HG03135 (cell line): ENCODE data around the gene RBL1.
"Not testable (repeated sequence)": the region's sequence is repeated elsewhere in the genome, so short reads cannot be mapped to it uniquely, and the experiment has no call there.

ENCODE experiments used
- ATAC-seq: cut with Tn5 transposase; IDR thresholded peaks from one replicate; pipeline ENCODE4 v1.9.1; 2021; ENCODE audit warnings: mild to moderate bottlenecking, moderate library complexity; ENCODE audit not compliant: unreplicated experiment

Gene RBL1

GRCh38 chr20:36998652-36999051 is 97.1 kb downstream of the RBL1 start:
- ATAC-seq, result no peak

GRCh38 chr20:36997121-36997520 is 98.7 kb downstream of the RBL1 start:
- no peak for ATAC-seq

- not testable (repeated sequence) for ATAC-seq
These were observed 101.6 kb downstream of the RBL1 start for GRCh38 chr20:36994221-36994620.

GRCh38 chr20:36992802-36993334 is 102.9 kb downstream of the RBL1 start:
- no peak for ATAC-seq

DNA sequence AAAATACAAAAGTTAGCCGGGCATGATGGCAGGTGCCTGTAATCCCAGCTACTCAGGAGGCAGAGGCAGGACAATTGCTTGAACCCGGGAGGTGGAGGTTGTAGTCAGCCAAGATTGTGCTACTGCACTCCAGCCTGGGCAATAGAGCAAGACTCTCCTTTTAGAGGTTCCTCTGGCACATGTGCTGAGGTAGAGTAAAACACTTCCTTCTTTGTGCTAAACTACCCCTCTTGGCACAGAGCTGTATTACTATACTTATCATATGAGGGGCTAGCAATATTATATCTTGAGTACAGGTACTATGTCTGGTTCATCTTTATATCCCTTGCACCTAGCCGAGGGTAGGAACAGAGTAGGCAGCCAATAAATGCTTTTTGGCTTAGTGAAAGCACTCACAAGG is 104.1 kb downstream of the RBL1 start:
- ATAC-seq, result no peak

DNA sequence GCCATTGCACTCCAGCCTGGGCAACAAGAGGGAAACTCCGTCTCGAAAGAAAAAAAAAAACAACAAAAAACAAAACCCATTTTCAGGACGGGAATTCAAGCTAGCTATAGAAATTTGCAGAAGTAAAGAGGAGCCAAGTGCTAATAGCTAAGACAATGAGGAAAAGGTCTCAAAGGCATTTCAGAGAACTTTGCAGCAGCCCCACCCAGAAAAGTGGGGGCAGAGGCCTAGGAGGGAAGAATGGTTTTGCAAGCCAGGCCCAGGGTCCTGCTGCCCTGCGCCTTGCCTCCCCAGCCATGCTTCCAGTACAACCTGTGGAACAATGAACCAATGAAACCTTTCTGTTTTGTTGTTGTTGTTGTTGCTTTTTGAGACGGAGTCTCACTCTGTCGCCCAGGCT is 106.0 kb downstream of the RBL1 start:
- ATAC-seq, result no peak

DNA sequence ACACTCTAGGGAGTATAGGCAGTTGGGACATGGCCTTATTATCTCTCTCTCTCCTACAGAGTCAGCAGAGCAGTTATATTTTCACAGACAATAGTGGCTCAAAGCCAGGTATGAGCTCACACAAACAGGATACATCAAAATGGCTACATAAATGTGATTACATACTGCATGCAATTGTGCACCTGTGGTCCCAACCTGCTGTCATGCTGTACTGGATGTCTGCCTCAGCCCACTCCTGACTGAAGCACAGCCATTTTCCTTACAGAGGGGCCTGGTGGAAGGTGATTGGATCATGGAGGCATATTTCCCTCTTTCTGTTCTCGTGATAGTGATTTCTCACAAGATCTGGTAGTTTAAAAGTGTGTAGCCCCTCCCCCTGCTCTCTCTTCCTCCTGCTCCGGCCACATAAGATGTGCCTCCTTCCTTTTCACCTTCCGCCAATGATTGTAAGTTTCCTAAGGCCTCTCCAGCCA is 107.3 kb downstream of the RBL1 start:
- no peak for ATAC-seq

DNA sequence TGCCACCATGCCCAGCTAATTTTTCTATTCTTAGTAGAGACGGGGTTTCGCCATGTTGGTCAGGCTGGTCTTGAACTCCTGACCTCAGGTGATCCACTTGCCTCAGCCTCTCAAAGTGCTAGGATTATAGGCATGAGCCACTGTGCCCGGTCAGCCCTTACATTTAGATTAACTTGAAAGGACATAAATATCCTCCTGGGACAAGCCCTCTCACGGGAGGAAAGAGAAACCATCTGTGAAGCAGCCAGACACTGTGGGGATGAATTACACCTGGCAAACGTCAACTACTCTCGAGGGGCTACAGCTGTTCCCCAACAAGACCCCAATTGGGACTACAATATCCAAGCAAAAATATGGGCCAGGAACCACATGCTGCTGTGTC is 111.5 kb downstream of the RBL1 start:
- no peak for ATAC-seq

DNA sequence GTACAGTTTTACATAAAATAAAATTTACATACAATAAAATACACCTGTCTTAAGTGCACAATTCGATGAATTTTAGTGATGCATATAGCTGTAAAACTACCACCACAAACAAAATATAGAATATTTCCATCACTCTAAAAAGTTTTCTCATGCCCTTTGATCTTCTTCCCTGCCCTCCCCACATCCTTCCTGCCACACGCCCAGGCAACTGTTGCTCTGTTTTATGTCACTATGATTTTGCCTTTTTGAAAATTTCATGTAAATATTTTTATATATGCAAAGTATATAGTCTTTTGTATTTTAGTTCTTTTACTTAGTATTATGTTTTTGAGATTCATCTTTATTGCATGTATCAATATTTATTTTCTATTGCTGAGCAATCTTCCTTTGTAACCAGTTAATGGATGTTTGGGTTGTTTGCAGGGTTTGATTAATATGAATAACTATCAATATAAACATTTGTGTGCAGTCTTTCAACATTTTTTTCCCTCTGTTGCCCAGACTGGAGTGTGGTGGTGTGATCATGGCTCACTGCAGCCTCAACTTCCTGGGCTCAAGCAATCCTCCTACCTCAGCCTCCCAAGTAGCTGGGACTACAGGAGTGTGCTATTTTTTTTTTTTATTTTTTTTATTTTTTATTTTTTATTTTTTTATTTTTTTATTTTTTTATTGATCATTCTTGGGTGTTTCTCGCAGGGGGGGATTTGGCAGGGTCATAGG is 120.5 kb downstream of the RBL1 start:
- ATAC-seq, result no peak

GRCh38 chr20:36974660-36975059 is 121.1 kb downstream of the RBL1 start:
- ATAC-seq, result no peak

- ATAC-seq, result no peak
These were observed 124.7 kb downstream of the RBL1 start for GRCh38 chr20:36971103-36971502.

DNA sequence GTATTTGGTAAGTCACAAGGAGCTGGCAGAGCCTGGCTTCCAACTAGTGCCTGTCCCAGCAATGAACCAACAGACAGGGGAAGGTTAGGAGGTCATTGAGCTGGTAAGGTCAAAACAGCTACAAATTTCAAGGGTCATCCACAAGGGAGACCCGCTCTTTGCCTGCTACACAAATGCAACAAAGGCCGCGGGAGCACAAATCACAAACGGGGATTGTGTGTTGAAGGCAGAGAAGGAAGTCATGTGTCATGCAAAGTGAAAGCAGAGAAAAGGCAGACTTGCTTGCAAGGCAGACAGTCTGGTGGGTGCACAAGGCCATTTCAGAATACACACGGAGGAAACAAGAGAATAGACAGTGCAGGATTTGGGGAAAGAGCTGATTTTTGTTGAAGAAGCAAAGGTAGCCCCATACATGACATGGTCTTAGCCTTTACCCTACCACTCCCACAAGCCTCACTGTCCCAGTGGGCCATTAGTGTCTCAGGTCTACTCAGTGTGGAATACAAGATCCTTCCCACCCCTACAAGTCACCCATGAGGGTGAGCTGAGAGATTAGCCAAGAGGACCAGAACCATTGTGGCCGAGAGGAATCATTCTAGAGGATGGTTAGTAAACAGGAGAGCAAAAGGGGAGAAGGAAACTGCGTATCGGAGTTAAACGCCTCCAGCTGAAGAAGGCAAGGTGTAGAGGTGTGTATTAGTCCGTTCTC is 126.2 kb downstream of the RBL1 start:
- ATAC-seq, result no peak

GRCh38 chr20:36969051-36969450 is 126.7 kb downstream of the RBL1 start:
- ATAC-seq, result no peak

DNA sequence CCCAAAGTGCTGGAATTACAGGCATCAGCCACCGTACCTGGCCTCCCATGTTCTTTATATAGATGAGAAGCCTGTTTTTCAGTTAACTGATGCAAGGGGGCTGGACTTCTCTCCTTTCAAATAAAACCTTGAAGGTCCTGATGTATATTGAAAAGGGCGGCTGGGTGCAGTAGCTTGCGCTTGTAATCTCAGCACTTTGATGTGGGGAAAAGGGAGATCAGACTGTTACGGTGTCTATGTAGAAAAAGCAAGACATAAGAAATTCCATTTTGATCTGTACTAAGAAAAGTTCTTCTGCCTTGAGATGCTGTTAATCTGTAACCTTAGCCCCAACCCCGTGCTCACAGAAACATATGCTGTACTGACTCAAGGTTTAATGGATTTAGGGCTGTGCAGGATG is 128.2 kb downstream of the RBL1 start:
- ATAC-seq, result no peak

DNA sequence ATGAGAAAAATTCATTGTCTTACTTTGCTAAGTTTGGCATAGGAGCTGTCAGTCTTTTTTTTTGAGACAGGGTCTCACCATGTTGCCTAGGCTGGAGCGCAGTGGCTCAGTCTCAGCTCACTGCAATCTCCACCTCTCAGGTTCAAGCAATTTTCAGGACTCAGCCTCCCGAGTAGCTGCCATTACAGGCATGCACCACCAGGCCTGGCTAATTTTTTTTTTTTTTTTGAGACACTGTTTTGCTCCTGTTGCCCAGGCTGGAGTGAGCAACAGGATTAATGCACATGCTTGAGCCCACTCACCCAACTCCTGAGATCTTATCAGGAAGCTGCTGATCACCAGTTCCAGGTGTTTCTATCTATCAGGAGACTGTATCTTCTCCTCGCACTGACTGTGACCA is 128.8 kb downstream of the RBL1 start:
- ATAC-seq, result not testable (repeated sequence)

GRCh38 chr20:36962354-36962941 is 133.3 kb downstream of the RBL1 start:
- ATAC-seq, result not testable (repeated sequence)

- no peak for ATAC-seq
These were observed 136.6 kb downstream of the RBL1 start for GRCh38 chr20:36959242-36959641.

DNA sequence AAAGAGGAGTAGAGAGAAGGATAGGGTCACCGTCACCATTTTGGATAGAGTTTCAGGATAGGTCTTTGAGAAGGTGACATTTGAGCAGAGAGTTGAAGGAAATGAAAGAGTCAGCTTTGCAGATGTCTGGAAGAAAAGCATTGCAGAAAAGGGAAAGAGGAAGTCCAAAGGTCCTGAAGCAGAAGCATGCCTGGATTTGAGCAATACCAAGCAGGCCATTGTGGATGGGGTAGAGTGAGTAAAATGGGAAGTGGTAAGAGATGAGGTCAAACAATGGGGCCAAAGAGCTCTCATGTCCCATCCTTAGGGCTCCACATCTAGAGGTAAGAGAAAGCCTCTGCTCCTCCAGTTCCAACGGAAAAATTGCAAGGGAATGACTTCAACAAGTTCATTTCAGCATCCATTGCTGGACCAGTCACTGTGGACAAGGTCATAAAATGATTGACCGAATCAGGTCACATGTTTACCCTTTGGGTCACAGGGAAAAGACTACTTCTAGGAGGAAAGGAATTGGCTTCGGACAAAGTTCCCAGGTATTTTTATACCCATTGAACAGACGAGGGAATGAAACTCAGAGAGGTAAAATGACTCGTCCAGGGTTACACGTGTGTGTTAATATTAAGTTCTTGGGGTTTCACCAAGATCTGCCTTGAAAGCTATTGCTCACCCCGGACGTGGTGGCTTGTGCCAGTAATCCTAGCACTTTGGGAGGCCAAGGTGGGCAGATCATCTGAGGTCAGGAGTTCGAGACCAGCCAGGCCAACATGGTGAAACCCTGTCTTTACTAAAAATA is 137.7 kb downstream of the RBL1 start:
- no peak for ATAC-seq

DNA sequence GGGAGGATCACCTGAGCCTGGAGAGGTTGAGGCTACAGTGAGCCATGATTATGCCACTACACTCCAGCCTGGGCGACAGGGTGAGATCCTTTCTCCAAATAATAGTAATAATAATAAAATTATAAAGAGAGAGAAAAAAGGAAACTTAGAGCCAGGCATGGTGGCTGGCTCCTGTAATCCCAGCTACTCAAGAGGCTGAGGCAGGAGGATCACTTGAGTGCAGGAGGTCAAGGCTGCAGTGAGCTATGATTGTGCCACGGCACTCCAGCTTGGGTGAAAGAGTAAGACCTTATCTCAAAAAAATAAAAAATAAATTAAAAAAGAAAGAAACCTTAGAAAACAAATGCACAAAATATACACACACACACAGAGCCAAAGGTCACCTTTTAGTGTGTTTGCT is 139.1 kb downstream of the RBL1 start:
- no peak for ATAC-seq

GRCh38 chr20:36956016-36956415 is 139.8 kb downstream of the RBL1 start:
- ATAC-seq, result no peak
